ENCODE measurements around the gene THEM5.

Gene THEM5

DNA sequence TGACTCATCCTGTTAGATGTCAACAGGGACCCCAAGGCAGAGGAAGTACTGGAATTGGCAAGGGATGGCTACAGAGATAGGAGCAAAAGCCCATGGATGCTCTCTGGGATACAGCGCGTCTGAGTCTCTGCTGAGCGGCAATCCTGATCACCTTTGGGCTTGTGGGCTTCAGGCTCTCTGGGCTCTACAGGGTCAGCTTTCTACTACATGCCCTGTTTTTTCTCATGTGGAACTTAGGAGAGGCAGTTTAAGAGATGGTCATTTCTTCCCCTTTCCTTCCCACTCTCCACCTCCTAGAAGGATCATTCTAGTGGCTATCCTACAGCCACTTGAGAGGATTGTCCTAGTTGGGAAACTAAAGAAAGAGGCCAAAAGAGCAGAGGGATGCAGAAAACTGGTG lies 49.6 kb downstream of the THEM5 start:
- ChIA-PET CTCF (no interaction called here), POLR2A (no interaction called here)
- TF ChIP-seq, protein P1, sequence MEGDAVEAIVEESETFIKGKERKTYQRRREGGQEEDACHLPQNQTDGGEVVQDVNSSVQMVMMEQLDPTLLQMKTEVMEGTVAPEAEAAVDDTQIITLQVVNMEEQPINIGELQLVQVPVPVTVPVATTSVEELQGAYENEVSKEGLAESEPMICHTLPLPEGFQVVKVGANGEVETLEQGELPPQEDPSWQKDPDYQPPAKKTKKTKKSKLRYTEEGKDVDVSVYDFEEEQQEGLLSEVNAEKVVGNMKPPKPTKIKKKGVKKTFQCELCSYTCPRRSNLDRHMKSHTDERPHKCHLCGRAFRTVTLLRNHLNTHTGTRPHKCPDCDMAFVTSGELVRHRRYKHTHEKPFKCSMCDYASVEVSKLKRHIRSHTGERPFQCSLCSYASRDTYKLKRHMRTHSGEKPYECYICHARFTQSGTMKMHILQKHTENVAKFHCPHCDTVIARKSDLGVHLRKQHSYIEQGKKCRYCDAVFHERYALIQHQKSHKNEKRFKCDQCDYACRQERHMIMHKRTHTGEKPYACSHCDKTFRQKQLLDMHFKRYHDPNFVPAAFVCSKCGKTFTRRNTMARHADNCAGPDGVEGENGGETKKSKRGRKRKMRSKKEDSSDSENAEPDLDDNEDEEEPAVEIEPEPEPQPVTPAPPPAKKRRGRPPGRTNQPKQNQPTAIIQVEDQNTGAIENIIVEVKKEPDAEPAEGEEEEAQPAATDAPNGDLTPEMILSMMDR (IDR thresholded peaks at IDR 0.05; ENCODE audit: control extremely low read depth, extremely low read depth, low read depth, missing control alignments), result no peak
- no peak for DNase-seq (ENCODE audit: extremely low spot score)

DNA sequence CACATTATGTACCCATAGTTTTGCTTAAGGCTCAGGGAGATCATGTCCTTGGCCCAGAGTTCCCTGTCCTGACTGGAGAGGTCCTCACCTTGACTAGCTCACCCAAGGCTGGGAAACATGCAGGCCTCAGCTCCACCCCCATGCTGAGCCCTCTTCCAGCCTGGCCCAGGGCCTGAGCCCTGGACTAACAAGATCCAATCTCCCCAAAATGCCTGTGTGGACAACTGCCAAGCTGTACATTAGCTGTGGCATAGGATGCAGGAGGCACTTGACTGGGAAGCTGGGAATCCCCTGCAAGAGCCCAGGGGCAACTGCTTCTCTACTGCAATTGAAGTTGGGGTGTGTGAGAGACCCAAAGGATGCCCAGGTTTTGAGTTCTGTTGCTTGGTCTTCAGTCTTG lies 50.3 kb downstream of the THEM5 start:
- DNase-seq (ENCODE audit: extremely low spot score), result no peak
- ChIA-PET POLR2A (no interaction called here), CTCF (interaction anchor here (0.7 kb wide), 1 partner anchor 13 kb away, joined by 4 read pairs; the partner anchor contains the start of gene TDRKH)
- TF ChIP-seq, protein P1 (IDR thresholded peaks at IDR 0.05; ENCODE audit: control extremely low read depth, extremely low read depth, low read depth, missing control alignments), result no peak

DNA sequence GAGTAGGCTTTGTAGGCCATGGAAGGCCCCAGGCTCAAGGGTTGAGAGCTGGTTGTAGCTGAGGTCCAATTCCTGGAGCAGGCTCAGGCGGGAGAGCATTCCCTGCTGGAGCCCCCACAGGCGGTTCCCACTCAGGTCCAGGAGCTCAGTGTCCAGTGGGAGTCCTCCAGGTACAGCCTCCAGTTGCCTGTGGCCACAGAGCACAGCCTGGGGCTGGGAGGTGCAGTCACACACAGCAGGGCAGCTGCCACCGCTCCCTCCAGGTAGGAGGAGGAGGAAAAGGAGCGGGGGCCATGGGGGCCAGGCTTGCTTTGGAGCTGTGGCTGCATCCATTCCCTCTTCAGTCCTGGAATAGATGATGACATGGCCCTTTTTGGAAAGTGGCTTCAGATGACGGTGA lies 51.1 kb downstream of the THEM5 start:
- TF ChIP-seq, protein P1 (IDR thresholded peaks at IDR 0.05; ENCODE audit: control extremely low read depth, extremely low read depth, low read depth, missing control alignments), result no peak
- POLR2A ChIA-PET, result no interaction called here

DNA sequence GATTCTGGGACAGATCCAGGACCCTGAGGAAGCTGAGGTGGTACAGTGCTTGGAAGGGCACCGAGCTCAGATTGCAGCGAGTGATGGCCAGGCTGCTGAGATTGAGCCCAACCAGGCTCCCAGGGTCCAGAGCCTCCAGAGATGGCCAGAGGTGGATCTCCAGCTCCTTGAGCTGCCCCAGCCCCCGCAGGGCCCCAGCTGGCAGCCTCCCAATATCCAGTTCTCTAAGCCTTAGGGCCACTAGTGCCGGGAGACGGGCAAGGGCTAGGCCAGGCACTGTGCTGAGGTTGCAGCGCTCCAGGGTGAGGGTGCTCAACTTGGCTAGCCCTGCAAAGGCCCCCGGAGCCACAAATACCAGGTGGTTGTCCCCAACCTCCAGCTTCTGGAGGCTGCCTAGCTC lies 51.7 kb downstream of the THEM5 start:
- ChIA-PET POLR2A (no interaction called here), CTCF (interaction anchor here (1.1 kb wide), 1 partner anchor 9 kb away, joined by 5 read pairs; no protein-coding TSS in a partner anchor)
- DNase-seq (ENCODE audit: extremely low spot score), result no peak
- TF ChIP-seq, protein P1 (IDR thresholded peaks at IDR 0.05; ENCODE audit: control extremely low read depth, extremely low read depth, low read depth, missing control alignments), result no peak

More for the DNA sequence above, 51.1 kb downstream of the THEM5 start:
- CTCF ChIA-PET, result interaction anchor here (0.7 to 1.1 kb wide), 2 partner anchors 9 to 12 kb away, joined by 4 to 5 read pairs; partner anchors contain the start of gene TDRKH
- no peak for DNase-seq (ENCODE audit: extremely low spot score)

DNA sequence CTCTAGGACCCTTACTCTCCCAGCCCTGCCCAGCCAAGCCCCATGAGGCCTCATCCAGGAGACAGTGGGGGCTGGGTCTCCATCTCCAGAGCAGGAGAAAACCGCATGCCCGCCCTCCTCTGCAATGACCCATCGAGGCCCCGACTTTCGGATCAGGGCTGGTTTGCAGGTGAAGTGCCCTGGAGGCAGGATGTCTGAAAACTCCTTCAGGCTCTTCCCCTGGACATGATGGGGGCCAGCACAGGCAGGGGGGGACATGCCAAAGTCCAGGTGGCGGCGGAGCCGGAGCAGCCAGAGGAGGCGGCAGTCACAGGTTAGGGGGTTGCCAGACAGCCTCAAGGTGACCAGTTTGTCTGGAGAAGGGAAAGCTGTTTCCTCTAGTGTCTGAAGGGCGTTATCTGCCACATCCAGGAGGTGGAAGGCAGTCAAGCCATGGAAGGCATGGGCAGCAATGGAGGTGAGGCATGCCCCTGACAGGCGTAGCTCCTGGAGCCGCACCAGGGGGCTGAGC lies 52.1 kb downstream of the THEM5 start:
- CTCF ChIA-PET, result interaction anchor here (1.1 kb wide), 1 partner anchor 10 kb away, joined by 5 read pairs; no protein-coding TSS in a partner anchor
- no peak for DNase-seq (ENCODE audit: extremely low spot score)
- POLR2A ChIA-PET, result no interaction called here
- TF ChIP-seq, protein P1 (IDR thresholded peaks at IDR 0.05; ENCODE audit: control extremely low read depth, extremely low read depth, low read depth, missing control alignments), result no peak

DNA sequence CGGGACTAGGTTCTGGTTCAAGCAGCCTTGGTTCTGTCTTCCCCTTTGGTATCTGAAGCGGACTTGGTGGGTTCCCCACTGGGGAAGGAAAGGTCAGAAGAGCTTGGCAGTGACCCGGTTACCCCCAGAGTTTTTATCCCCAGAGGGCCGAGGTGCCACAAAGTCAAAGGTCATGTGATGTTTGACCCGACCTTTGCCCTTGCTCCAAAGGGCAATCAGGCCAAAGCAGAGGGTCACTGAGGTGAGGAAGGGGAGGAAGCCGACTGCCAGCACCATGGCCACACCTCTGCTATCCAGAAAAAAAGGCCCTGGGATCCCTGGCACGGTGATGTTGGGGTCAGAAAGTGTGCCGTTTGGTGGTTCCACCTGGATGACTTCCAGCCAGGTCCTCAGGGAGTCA lies 52.7 kb downstream of the THEM5 start:
- POLR2A ChIA-PET, result no interaction called here
- CTCF ChIA-PET, result no interaction called here
- TF ChIP-seq, protein P1 (IDR thresholded peaks at IDR 0.05; ENCODE audit: control extremely low read depth, extremely low read depth, low read depth, missing control alignments), result no peak
- DNase-seq (ENCODE audit: extremely low spot score), result no peak

Data from GM10248 (cell line).